ENCODE data around the gene TRPM1. TPM values are rescaled to one million over a fixed set of nuclear protein-coding genes. Genes with fewer than 3 reads are reported as not detected.

Gene TRPM1
- polyA plus RNA-seq, 4 donors: 0.27 to 0.88 (median 0.56) TPM

GRCh38 chr15:31085359-31085758 lies 16.2 kb downstream of the TRPM1 start:
- no peak for DNase-seq (ENCODE audit: low read depth in 4 of 4, low spot score in 3 of 4)

GRCh38 chr15:31084176-31084575 lies 17.3 kb downstream of the TRPM1 start:
- no peak for DNase-seq (ENCODE audit: low read depth in 4 of 4, low spot score in 3 of 4)

GRCh38 chr15:31083370-31083780 lies 18.1 kb downstream of the TRPM1 start:
- no peak for DNase-seq (ENCODE audit: low read depth in 4 of 4, low spot score in 3 of 4)

GRCh38 chr15:31082771-31083369 lies 18.7 kb downstream of the TRPM1 start:
- no peak for DNase-seq (ENCODE audit: low read depth in 4 of 4, low spot score in 3 of 4)

- DNase-seq (ENCODE audit: low read depth in 4 of 4, low spot score in 3 of 4): no peak
Measured at GRCh38 chr15:31081588-31082250, 19.8 kb downstream of the TRPM1 start.

- no peak for DNase-seq (ENCODE audit: low read depth in 4 of 4, low spot score in 3 of 4)
Measured at GRCh38 chr15:31081056-31081455, 20.5 kb downstream of the TRPM1 start.

GRCh38 chr15:31080591-31081014 lies 20.9 kb downstream of the TRPM1 start:
- no peak for DNase-seq (ENCODE audit: low read depth in 4 of 4, low spot score in 3 of 4)

GRCh38 chr15:31079519-31079918 lies 22.0 kb downstream of the TRPM1 start:
- no peak for DNase-seq (ENCODE audit: low read depth in 4 of 4, low spot score in 3 of 4)

- no peak for DNase-seq (ENCODE audit: low read depth in 4 of 4, low spot score in 3 of 4)
Measured at GRCh38 chr15:31078471-31078870, 23.1 kb downstream of the TRPM1 start.

- DNase-seq (ENCODE audit: low read depth in 4 of 4, low spot score in 3 of 4): no peak
Measured at GRCh38 chr15:31077941-31078340, 23.6 kb downstream of the TRPM1 start.

- no peak for DNase-seq (ENCODE audit: low read depth in 4 of 4, low spot score in 3 of 4)
Measured at GRCh38 chr15:31077181-31077580, 24.3 kb downstream of the TRPM1 start.

- DNase-seq (ENCODE audit: low read depth in 4 of 4, low spot score in 3 of 4): no peak
Measured at GRCh38 chr15:31074321-31074720, 27.2 kb downstream of the TRPM1 start.

GRCh38 chr15:31070867-31071266 lies 30.7 kb downstream of the TRPM1 start:
- no peak for DNase-seq (ENCODE audit: low read depth in 4 of 4, low spot score in 3 of 4)

- DNase-seq (ENCODE audit: low read depth in 4 of 4, low spot score in 3 of 4): no peak
Measured at GRCh38 chr15:31069360-31070000, 32.0 kb downstream of the TRPM1 start.

GRCh38 chr15:31067890-31068603 lies 33.5 kb downstream of the TRPM1 start:
- DNase-seq (ENCODE audit: low read depth in 4 of 4, low spot score in 3 of 4): no peak

- DNase-seq (ENCODE audit: low read depth in 4 of 4, low spot score in 3 of 4): no peak
Measured at GRCh38 chr15:31065824-31066223, 35.7 kb downstream of the TRPM1 start.

GRCh38 chr15:31062911-31063310 lies 38.6 kb downstream of the TRPM1 start:
- DNase-seq (ENCODE audit: low read depth in 4 of 4, low spot score in 3 of 4): no peak

- no peak for DNase-seq (ENCODE audit: low read depth in 4 of 4, low spot score in 3 of 4)
Measured at GRCh38 chr15:31062310-31062847, 39.1 kb downstream of the TRPM1 start.

GRCh38 chr15:31060429-31061140 lies 40.9 kb downstream of the TRPM1 start:
- no peak for DNase-seq (ENCODE audit: low read depth in 4 of 4, low spot score in 3 of 4)

- no peak for DNase-seq (ENCODE audit: low read depth in 4 of 4, low spot score in 3 of 4)
Measured at GRCh38 chr15:31058236-31058962, 43.1 kb downstream of the TRPM1 start.

Data from left renal pelvis (tissue), 4 donors.